ENCODE measurements around the gene KRTAP9-6. TPM values are rescaled to one million over a fixed set of nuclear protein-coding genes. Genes with fewer than 3 reads are reported as not detected.

KRTAP9-6 gene
- total RNA-seq, 1 experiment from 2014 or later, result not detected

DNA sequence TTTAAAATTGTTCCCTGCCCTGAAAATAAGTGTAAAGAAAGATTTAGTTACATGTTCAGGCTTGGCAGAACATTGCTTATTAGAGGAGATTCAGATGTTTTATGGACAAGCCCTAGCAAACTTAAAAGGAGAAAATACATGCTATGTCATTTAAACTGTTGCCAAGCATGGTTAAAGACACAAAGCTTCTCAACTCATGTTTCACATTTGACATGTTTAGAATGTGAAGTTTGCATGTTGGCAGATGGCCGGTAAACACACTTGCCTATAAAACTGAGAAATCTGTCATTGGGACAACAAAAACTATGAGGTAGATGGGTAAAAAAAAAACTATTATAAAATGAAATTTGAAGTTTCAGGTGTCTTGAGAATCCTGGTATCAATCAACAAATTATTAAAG is 31.7 kb downstream of the KRTAP9-6 start:
- in situ Hi-C loops (cut with HindIII; ENCODE audit: low pct_unique_long_range_greater_than_20kb, low sequenced_read_pairs) (no loop called here), intact Hi-C loops (cut with micrococcal nuclease; ENCODE audit: unreplicated experiment) (no loop called here)
- TF ChIP-seq SIN3A (IDR thresholded peaks at IDR 0.05; ENCODE audit: borderline replicate concordance, insufficient read depth, low read depth, low read length) (no peak), TCF7L2 (IDR thresholded peaks at IDR 0.05; ENCODE audit: low read depth, low read length) (no peak), POLR2AphosphoS5 (IDR thresholded peaks at IDR 0.05; ENCODE audit: low read depth, low read length) (no peak)
- TF ChIP-seq, protein P1, sequence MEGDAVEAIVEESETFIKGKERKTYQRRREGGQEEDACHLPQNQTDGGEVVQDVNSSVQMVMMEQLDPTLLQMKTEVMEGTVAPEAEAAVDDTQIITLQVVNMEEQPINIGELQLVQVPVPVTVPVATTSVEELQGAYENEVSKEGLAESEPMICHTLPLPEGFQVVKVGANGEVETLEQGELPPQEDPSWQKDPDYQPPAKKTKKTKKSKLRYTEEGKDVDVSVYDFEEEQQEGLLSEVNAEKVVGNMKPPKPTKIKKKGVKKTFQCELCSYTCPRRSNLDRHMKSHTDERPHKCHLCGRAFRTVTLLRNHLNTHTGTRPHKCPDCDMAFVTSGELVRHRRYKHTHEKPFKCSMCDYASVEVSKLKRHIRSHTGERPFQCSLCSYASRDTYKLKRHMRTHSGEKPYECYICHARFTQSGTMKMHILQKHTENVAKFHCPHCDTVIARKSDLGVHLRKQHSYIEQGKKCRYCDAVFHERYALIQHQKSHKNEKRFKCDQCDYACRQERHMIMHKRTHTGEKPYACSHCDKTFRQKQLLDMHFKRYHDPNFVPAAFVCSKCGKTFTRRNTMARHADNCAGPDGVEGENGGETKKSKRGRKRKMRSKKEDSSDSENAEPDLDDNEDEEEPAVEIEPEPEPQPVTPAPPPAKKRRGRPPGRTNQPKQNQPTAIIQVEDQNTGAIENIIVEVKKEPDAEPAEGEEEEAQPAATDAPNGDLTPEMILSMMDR (IDR thresholded peaks at IDR 0.05), result no peak
- TF ChIP-seq, protein P2, sequence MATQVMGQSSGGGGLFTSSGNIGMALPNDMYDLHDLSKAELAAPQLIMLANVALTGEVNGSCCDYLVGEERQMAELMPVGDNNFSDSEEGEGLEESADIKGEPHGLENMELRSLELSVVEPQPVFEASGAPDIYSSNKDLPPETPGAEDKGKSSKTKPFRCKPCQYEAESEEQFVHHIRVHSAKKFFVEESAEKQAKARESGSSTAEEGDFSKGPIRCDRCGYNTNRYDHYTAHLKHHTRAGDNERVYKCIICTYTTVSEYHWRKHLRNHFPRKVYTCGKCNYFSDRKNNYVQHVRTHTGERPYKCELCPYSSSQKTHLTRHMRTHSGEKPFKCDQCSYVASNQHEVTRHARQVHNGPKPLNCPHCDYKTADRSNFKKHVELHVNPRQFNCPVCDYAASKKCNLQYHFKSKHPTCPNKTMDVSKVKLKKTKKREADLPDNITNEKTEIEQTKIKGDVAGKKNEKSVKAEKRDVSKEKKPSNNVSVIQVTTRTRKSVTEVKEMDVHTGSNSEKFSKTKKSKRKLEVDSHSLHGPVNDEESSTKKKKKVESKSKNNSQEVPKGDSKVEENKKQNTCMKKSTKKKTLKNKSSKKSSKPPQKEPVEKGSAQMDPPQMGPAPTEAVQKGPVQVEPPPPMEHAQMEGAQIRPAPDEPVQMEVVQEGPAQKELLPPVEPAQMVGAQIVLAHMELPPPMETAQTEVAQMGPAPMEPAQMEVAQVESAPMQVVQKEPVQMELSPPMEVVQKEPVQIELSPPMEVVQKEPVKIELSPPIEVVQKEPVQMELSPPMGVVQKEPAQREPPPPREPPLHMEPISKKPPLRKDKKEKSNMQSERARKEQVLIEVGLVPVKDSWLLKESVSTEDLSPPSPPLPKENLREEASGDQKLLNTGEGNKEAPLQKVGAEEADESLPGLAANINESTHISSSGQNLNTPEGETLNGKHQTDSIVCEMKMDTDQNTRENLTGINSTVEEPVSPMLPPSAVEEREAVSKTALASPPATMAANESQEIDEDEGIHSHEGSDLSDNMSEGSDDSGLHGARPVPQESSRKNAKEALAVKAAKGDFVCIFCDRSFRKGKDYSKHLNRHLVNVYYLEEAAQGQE (IDR thresholded peaks at IDR 0.05; ENCODE audit: insufficient read depth in 1 of 2, low read depth in 2 of 2, low read length in 1 of 2), result no peak
- no peak for DNase-seq (ENCODE audit: low read depth, low spot score)
- ChIA-PET POLR2A (no interaction called here), CTCF (no interaction called here)
- H3K4me3 ChIP-seq (ENCODE audit: low read depth in 2 of 2, low read length in 2 of 2), result no peak overlapping the region
- H3K9me3 ChIP-seq (ENCODE audit: control insufficient read depth, insufficient read depth, low read depth, low read length), result no peaks in the 10 kb centered on the region
- H3K27me3 ChIP-seq (ENCODE audit: control insufficient read depth, insufficient read depth, low read length), result no peaks in the 10 kb centered on the region
- no TSS peak for BruUV-seq (replicated peaks)
- H3K36me3 ChIP-seq (ENCODE audit: control insufficient read depth, insufficient read depth, low read length), result no peaks in the 10 kb centered on the region
- no peak overlapping the region for H3K27ac ChIP-seq (ENCODE audit: low read length)
- ATAC-seq, result no peak
- no peaks in the 10 kb centered on the region for H3K4me1 ChIP-seq (ENCODE audit: control insufficient read depth, insufficient read depth, low read length)

DNA sequence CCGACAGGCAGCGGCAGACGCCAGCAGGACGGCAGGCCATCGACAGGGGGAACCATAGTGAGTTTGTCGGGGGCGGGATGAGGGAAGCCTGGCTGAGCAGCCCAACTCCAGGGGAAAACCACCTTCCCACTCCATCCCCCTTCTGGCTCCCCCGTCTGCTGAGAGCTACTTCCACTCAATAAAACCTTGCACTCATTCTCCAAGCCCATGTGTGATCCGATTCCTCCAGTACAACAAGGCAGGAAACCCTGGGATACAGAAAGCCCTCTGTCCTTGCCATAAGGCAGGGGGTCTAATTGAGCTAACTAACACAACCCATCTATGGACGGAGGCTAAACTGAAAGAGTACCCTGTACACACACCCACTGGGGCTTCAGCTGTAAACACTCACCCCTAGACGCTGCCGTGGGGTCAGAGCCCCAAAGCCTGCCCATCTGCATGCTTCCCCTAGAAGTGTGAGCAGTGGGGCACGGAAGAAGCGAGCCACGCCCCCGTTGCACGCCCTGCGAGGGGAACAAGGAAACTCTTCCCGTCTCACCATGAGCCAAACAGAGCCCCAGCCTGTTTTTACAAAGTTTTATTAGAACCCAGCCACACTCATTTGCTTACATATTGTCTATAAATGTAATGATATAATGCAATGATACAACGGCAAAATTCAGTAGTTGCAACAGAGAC is 33.4 kb downstream of the KRTAP9-6 start:
- no peak for ATAC-seq
- in situ Hi-C loops (cut with HindIII; ENCODE audit: low pct_unique_long_range_greater_than_20kb, low sequenced_read_pairs), result no loop called here

More for the DNA sequence above, 33.4 kb downstream of the KRTAP9-6 start:
- no TSS peak for BruUV-seq (replicated peaks)
- intact Hi-C loops (cut with micrococcal nuclease; ENCODE audit: unreplicated experiment), result no loop called here
- Histone ChIP-seq H3K27ac (ENCODE audit: low read length) (no peak overlapping the region), H3K27me3 (ENCODE audit: control insufficient read depth, insufficient read depth, low read length) (no peaks in the 10 kb centered on the region), H3K36me3 (ENCODE audit: control insufficient read depth, insufficient read depth, low read length) (no peaks in the 10 kb centered on the region), H3K4me3 (ENCODE audit: low read depth in 2 of 2, low read length in 2 of 2) (no peak overlapping the region), H3K9me3 (ENCODE audit: control insufficient read depth, insufficient read depth, low read depth, low read length) (no peaks in the 10 kb centered on the region), H3K4me1 (ENCODE audit: control insufficient read depth, insufficient read depth, low read length) (no peaks in the 10 kb centered on the region)
- CTCF ChIA-PET, result no interaction called here
- POLR2A ChIA-PET, result no interaction called here
- TF ChIP-seq TCF7L2 (IDR thresholded peaks at IDR 0.05; ENCODE audit: low read depth, low read length), result no peak
- TF ChIP-seq, protein P2 (IDR thresholded peaks at IDR 0.05; ENCODE audit: insufficient read depth in 1 of 2, low read depth in 2 of 2, low read length in 1 of 2), result no peak
- TF ChIP-seq, protein P1 (IDR thresholded peaks at IDR 0.05), result no peak
- no peak for TF ChIP-seq POLR2AphosphoS5 (IDR thresholded peaks at IDR 0.05; ENCODE audit: low read depth, low read length)
- DNase-seq (ENCODE audit: low read depth, low spot score), result no peak

Measured in Panc1 (cell line).